Cardiac fibroblast (primary cell): ENCODE data around the gene CYP2C18.
"Not testable (repeated sequence)": the region's sequence is repeated elsewhere in the genome, so short reads cannot be mapped to it uniquely, and the experiment has no call there.

Experiments
- DNase-seq, 2 donors: peaks; one replicate each; pipeline versions ENCODE4 v3.0.0 to v3.0.0-alpha.2; 2010; ENCODE audit warnings: low read depth in 2 of 2
- H3K4me3 ChIP-seq, 2 donors: replicated peaks in 1 of 2; 1 replicate in 1 of 2; 2 replicates in 1 of 2; pipeline ENCODE4 v1.5.1; 2011; ENCODE audit warnings: low read depth in 2 of 2, low read length in 2 of 2, mild to moderate bottlenecking in 2 of 2, moderate library complexity in 1 of 2
- CTCF ChIP-seq: IDR thresholded peaks from one replicate; pipeline ENCODE4 v1.5.1; 2011; ENCODE audit warnings: low read depth, mild to moderate bottlenecking, low read length, inconsistent platforms

Gene CYP2C18

GRCh38 chr10:94683214-94684054, at the start of gene CYP2C18:
Gene CYP2C18, plus strand, starts transcription at chr10:94683729. Its CDS starts 91 bp downstream, at chr10:94683820.
- no peak for DNase-seq
- H3K4me3 ChIP-seq = no peak within 1 kb of the TSS
- TF ChIP-seq CTCF = no peak

DNA sequence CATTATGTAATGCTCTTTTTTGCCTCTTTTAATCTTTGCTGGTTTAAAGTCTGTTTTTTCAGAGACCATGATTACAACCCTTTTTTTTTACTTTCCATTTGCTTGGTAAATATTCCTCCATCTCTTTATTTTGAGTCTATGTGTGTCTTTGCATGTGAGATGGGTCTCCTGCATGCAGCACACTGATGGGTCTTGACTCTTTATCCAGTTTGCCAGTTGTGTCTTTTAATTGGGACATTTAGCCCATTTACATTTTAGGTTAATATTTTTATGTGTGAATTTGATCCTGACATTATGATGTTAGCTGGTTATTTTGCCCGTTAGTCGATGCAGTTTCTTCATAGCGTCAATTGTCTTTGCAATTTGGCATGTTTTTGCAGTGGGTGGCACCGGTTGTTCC, 45.4 kb upstream of the CYP2C18 start:
- not testable (repeated sequence) for H3K4me3 ChIP-seq, DNase-seq

DNA sequence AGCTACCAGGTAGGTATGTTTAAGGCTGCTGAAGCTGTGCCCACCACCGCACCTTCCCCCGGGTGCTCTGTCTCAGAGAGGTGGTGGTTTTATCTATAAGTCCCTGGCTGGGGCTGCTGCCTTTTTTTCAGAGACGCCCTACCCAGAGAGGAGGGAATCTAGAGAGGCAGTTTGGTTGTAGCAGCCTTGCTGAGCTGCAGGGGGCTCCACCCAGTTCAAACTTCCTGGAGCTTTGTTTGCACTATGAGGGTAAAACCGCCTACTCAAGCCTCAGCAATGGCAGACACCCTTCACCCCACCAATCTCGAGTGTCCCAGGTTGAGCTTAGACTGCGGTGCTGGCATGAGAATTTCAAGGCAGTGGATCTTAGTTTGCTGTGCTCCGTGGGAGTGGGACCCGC, 43.6 kb upstream of the CYP2C18 start:
- TF ChIP-seq CTCF = no peak
- no peak overlapping the region for H3K4me3 ChIP-seq
- DNase-seq = no peak

- TF ChIP-seq CTCF = no peak
Observed at GRCh38 chr10:94640562-94640961, 43.0 kb upstream of the CYP2C18 start.

GRCh38 chr10:94641480-94641879, 42.0 kb upstream of the CYP2C18 start:
- TF ChIP-seq CTCF = no peak
- no peak for DNase-seq
- no peak overlapping the region for H3K4me3 ChIP-seq

More at GRCh38 chr10:94640562-94640961, 43.0 kb upstream of the CYP2C18 start:
- no peak overlapping the region for H3K4me3 ChIP-seq
- no peak for DNase-seq

- no peak for DNase-seq
- no peak overlapping the region for H3K4me3 ChIP-seq
- TF ChIP-seq CTCF = no peak
Observed at GRCh38 chr10:94644352-94644751, 39.2 kb upstream of the CYP2C18 start.

DNA sequence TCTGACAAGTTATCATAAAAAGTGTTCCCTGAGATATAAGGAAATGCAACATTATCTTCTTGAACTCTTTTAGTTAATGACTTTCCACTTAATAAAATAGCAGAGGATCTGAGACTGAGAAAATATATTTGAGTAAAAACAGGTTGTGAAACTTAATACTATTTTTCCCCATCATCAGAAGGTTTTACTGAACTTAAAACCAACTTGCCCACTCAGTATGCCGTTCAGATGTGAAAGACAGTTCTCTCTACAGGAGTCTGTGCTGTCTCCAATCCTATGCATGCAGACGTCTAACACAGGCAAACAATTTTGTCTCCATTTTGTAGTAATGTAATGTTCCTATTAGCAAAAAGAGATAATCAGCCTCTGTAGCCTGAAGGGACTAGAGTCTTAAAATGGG, 38.2 kb upstream of the CYP2C18 start:
- no peak for TF ChIP-seq CTCF
- H3K4me3 ChIP-seq = no peak overlapping the region
- DNase-seq = no peak

- H3K4me3 ChIP-seq = not testable (repeated sequence)
Observed at GRCh38 chr10:94655201-94655600, 28.3 kb upstream of the CYP2C18 start.

DNA sequence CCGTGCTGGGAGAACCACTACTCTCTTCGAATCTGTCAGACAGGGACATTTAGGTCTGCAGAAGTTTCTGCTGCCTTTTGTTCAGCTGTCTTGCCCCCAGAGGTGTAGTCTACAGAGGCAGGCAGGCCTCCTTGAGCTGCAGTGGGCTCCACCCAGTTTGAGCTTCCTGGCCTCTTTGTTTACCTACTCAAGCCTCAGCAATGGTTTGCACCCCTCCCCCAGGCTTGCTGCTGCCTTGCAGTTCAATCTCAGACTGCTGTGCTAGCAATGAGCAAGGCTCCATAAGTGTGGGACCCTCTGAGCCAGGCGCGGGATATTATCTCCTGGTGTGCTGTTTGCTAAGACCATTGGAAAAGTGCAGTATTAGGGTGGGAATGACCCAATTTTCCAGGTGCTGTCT, 20.5 kb upstream of the CYP2C18 start:
- not testable (repeated sequence) for H3K4me3 ChIP-seq, DNase-seq

More at GRCh38 chr10:94655201-94655600, 28.3 kb upstream of the CYP2C18 start:
- DNase-seq = not testable (repeated sequence)
